NCI-H2107 treated with DMSO at 0.1 percent for 48 hours (cell line): ENCODE measurements around the gene MAGI2.
"Not testable (repeated sequence)": the region's sequence is repeated elsewhere in the genome, so short reads cannot be mapped to it uniquely, and the experiment has no call there.

Experiments used
- DNase-seq: peaks from one replicate; lab custom pipeline; 2025; ENCODE audit not compliant: unreplicated experiment; lab: John Stamatoyannopoulos, UW

Gene MAGI2

GRCh38 chr7:79452032-79452494, 1.4 kb downstream of the MAGI2 start:
- no peak for DNase-seq

- no peak for DNase-seq
Observed at GRCh38 chr7:79451580-79451979, 1.9 kb downstream of the MAGI2 start.

GRCh38 chr7:79442766-79443165, 10.7 kb downstream of the MAGI2 start:
- not testable (repeated sequence) for DNase-seq

GRCh38 chr7:79436378-79436777, 17.1 kb downstream of the MAGI2 start:
- no peak for DNase-seq

GRCh38 chr7:79434867-79435266, 18.6 kb downstream of the MAGI2 start:
- DNase-seq = no peak

GRCh38 chr7:79434098-79434497, 19.4 kb downstream of the MAGI2 start:
- no peak for DNase-seq

- DNase-seq = no peak
Observed at GRCh38 chr7:79430391-79430790, 23.1 kb downstream of the MAGI2 start.

GRCh38 chr7:79425665-79426064, 27.8 kb downstream of the MAGI2 start:
- no peak for DNase-seq

GRCh38 chr7:79421751-79422150, 31.7 kb downstream of the MAGI2 start:
- no peak for DNase-seq

GRCh38 chr7:79420464-79420863, 33.0 kb downstream of the MAGI2 start:
- no peak for DNase-seq

GRCh38 chr7:79414910-79415309, 38.6 kb downstream of the MAGI2 start:
- DNase-seq = no peak

- DNase-seq = no peak
Observed at GRCh38 chr7:79412915-79413314, 40.6 kb downstream of the MAGI2 start.

- no peak for DNase-seq
Observed at GRCh38 chr7:79412438-79412837, 41.0 kb downstream of the MAGI2 start.

GRCh38 chr7:79410345-79410744, 43.1 kb downstream of the MAGI2 start:
- no peak for DNase-seq

- no peak for DNase-seq
Observed at GRCh38 chr7:79407351-79407750, 46.1 kb downstream of the MAGI2 start.

GRCh38 chr7:79406371-79406770, 47.1 kb downstream of the MAGI2 start:
- DNase-seq = no peak

GRCh38 chr7:79405368-79405767, 48.1 kb downstream of the MAGI2 start:
- no peak for DNase-seq

GRCh38 chr7:79403879-79404278, 49.6 kb downstream of the MAGI2 start:
- DNase-seq = no peak

GRCh38 chr7:79403451-79403850, 50.0 kb downstream of the MAGI2 start:
- DNase-seq = no peak

GRCh38 chr7:79401254-79401653, 52.2 kb downstream of the MAGI2 start:
- no peak for DNase-seq

GRCh38 chr7:79400222-79400621, 53.2 kb downstream of the MAGI2 start:
- DNase-seq = no peak

GRCh38 chr7:79398138-79398749, 55.2 kb downstream of the MAGI2 start:
- DNase-seq = no peak

GRCh38 chr7:79386688-79387422, 66.6 kb downstream of the MAGI2 start:
- DNase-seq = no peak
